Esophagus squamous epithelium (tissue), 4 donors: ENCODE data around the gene BMP2.

ENCODE experiments used
- POLR2A ChIP-seq, 4 donors: fragments of 450-650 bp; IDR thresholded peaks; one replicate each; pipeline ENCODE4 v1.6.1; 2017; ENCODE audit warnings: antibody characterized with exemption in 4 of 4, mild to moderate bottlenecking in 4 of 4, moderate library complexity in 3 of 4
- TF ChIP-seq, protein P1 (sequence below), 6 experiments: fragments of 450-650 bp in 4 of 6; fragments of 200-600 bp in 2 of 6; sonication (generic) in 2 of 6; IDR thresholded peaks; one replicate each; pipeline ENCODE4 v1.5.1; 2016 to 2019; ENCODE audit warnings: antibody characterized with exemption in 6 of 6, mild to moderate bottlenecking in 4 of 6, moderate library complexity in 4 of 6

DNA sequence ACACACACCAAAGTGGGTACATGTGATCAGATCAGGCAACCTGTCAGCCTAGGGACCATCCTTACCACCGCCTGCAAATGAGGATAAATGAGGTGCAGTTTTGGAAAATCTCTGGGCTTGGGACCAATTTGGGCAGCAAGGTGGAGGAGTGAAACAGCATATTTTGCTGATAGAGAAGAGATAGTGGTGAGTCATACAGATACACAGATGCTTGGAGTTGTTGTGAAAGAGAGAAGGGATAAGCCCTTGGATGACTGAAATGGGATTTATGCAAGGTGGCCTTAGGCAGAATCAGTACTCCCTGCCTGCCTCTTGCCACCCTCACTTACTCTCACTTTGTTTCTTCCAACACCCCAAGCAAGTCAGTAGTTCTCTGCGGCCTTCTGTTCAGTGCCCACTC is 34.7 kb downstream of the BMP2 start:
- TF ChIP-seq, protein P1, sequence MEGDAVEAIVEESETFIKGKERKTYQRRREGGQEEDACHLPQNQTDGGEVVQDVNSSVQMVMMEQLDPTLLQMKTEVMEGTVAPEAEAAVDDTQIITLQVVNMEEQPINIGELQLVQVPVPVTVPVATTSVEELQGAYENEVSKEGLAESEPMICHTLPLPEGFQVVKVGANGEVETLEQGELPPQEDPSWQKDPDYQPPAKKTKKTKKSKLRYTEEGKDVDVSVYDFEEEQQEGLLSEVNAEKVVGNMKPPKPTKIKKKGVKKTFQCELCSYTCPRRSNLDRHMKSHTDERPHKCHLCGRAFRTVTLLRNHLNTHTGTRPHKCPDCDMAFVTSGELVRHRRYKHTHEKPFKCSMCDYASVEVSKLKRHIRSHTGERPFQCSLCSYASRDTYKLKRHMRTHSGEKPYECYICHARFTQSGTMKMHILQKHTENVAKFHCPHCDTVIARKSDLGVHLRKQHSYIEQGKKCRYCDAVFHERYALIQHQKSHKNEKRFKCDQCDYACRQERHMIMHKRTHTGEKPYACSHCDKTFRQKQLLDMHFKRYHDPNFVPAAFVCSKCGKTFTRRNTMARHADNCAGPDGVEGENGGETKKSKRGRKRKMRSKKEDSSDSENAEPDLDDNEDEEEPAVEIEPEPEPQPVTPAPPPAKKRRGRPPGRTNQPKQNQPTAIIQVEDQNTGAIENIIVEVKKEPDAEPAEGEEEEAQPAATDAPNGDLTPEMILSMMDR (IDR thresholded peaks at IDR 0.05) = no peak
- no peak for TF ChIP-seq POLR2A (IDR thresholded peaks at IDR 0.05)
